ENCODE measurements around the gene HIPK2. TPM values are rescaled to one million over a fixed set of nuclear protein-coding genes. Genes with fewer than 3 reads are reported as not detected.

Gene HIPK2
- total RNA-seq, 1 donor from 2014 or later, result 72.3 TPM

GRCh38 chr7:139741789-139742344 is 35.9 kb downstream of the HIPK2 start:
- no peak for TF ChIP-seq CTCF (IDR thresholded peaks at IDR 0.05)
- Mint-ChIP-seq H3K27ac (ENCODE audit: unreplicated experiment) (no peak overlapping the region), H3K27me3 (ENCODE audit: low read depth) (no peaks in the 10 kb centered on the region), H3K4me1 (ENCODE audit: low read depth) (peaks cover 98% of the 10 kb centered on the region), H3K9me3 (ENCODE audit: low read depth) (no peaks in the 10 kb centered on the region), H3K36me3 (ENCODE audit: low read depth) (peaks cover 3% of the 10 kb centered on the region), H3K4me3 (ENCODE audit: unreplicated experiment) (no peak overlapping the region)
- DNase-seq (ENCODE audit: low spot score), result no peak

DNA sequence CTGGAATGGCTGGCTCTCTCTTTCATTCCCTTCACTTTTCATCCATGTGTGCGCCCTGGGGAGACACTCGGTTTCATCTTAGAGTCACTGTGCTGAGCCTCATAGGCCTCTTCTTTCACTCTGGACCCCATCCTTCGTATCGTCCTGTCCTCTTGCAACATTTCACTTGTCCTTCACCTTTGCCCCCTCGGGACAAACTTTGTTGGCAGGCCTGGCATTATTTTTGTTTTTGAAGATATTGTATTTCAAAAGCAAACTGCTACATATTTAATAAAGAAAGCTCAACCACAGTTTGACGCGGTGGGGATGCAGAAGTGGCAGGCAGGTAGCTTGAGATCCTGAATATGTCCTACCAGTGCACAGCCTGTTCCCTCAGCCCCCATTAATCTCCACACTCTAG is 36.6 kb downstream of the HIPK2 start:
- Mint-ChIP-seq H3K4me3 (ENCODE audit: unreplicated experiment) (no peak overlapping the region), H3K4me1 (ENCODE audit: low read depth) (peaks cover 98% of the 10 kb centered on the region), H3K9me3 (ENCODE audit: low read depth) (no peaks in the 10 kb centered on the region), H3K27me3 (ENCODE audit: low read depth) (no peaks in the 10 kb centered on the region), H3K27ac (ENCODE audit: unreplicated experiment) (no peak overlapping the region), H3K36me3 (ENCODE audit: low read depth) (peaks cover 3% of the 10 kb centered on the region)
- no peak for DNase-seq (ENCODE audit: low spot score)
- no peak for TF ChIP-seq CTCF (IDR thresholded peaks at IDR 0.05)

DNA sequence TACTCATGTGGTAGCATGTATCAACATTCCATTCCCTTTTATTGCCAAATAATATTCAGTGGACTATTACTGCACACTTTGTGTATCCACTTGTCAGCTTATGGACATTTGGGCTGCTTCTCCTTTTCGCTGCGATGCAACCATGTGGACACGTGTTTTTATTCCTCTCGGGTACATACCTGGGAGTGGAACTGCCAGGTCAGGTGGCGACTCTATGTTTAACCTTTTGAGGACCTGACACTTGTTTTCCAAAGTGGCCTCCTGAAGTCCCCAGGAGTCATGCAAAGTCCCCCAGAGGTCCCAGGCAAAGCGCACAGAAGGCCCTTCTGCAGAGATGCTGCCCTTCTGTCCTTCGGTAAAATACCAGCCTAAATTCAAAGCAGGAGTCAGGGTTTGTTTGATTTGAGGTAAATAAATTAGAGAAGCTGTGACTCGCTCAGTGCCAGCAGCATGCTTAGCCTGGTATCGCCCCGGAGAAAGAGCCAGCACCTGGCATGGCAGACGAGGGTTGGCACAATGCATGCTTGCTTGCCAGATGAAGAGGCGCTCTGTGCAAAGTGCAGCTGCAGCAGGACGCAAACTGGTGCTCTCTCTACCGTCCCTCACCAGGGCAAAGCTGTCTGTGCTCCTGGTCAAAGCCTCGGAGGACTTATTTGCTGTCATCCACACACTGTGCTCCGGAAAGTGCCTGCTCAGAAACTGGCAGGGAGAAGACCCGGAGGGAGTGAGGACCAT is 37.8 kb downstream of the HIPK2 start:
- no peak for TF ChIP-seq CTCF (IDR thresholded peaks at IDR 0.05)
- Mint-ChIP-seq H3K27me3 (ENCODE audit: low read depth) (no peaks in the 10 kb centered on the region), H3K4me3 (ENCODE audit: unreplicated experiment) (no peak overlapping the region), H3K27ac (ENCODE audit: unreplicated experiment) (peak overlapping the region; percentile 46), H3K36me3 (ENCODE audit: low read depth) (peaks cover 3% of the 10 kb centered on the region), H3K9me3 (ENCODE audit: low read depth) (no peaks in the 10 kb centered on the region), H3K4me1 (ENCODE audit: low read depth) (peaks cover 98% of the 10 kb centered on the region)
- no peak for DNase-seq (ENCODE audit: low spot score)

DNA sequence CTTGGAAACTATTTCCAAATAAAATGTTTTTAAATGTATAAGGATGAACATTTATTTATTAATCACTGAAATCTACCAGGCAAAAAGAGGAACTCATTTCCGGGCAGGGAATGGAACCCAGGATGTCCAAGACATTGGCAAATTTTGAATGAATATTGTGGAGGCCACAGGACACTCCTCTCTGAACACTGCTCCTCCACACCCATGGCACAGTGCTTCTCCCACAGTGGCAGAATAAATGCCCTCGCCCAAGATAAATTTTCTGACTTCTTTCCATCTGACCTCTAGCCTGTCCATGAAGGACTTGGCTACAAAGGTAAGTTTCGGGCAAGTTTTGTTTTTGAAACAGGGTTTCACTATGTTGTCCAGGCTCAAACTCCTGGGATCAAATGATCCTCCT is 39.0 kb downstream of the HIPK2 start:
- peaks cover 98% of the 10 kb centered on the region for H3K4me1 Mint-ChIP-seq (ENCODE audit: low read depth)
- no peak overlapping the region for H3K4me3 Mint-ChIP-seq (ENCODE audit: unreplicated experiment)
- H3K27ac Mint-ChIP-seq (ENCODE audit: unreplicated experiment), result peak overlapping the region; percentile 95
- no peak for DNase-seq (ENCODE audit: low spot score)
- no peaks in the 10 kb centered on the region for H3K9me3 Mint-ChIP-seq (ENCODE audit: low read depth)
- H3K36me3 Mint-ChIP-seq (ENCODE audit: low read depth), result peaks cover 3% of the 10 kb centered on the region
- H3K27me3 Mint-ChIP-seq (ENCODE audit: low read depth), result no peaks in the 10 kb centered on the region
- no peak for TF ChIP-seq CTCF (IDR thresholded peaks at IDR 0.05)

- Mint-ChIP-seq H3K27me3 (ENCODE audit: low read depth) (no peaks in the 10 kb centered on the region), H3K4me3 (ENCODE audit: unreplicated experiment) (no peak overlapping the region), H3K36me3 (ENCODE audit: low read depth) (peaks cover 3% of the 10 kb centered on the region), H3K9me3 (ENCODE audit: low read depth) (no peaks in the 10 kb centered on the region), H3K4me1 (ENCODE audit: low read depth) (peaks cover 96% of the 10 kb centered on the region), H3K27ac (ENCODE audit: unreplicated experiment) (peak overlapping the region; percentile 95)
- TF ChIP-seq CTCF (IDR thresholded peaks at IDR 0.05), result no peak
- no peak for DNase-seq (ENCODE audit: low spot score)
Observed at GRCh38 chr7:139738101-139738489, 39.7 kb downstream of the HIPK2 start.
